Activated naive CD4-positive, alpha-beta T cell treated with anti-CD3 and anti-CD28 coated beads, Interleukin-2, amount 50 U/mL, for 72 hours (primary cell): Measurements from ENCODE around the gene ADAMTSL1. TPM values are rescaled to one million over a fixed set of nuclear protein-coding genes. Genes with fewer than 3 reads are reported as not detected.

Experiments used
- ATAC-seq, 2 donors: fragments of 150-1000 bp; cut with Tn5 transposase; 2 replicates each; pipeline ENCODE4 v1.10.0; 2021; ENCODE audit warnings: mild to moderate bottlenecking in 2 of 2, moderate library complexity in 2 of 2
- DNase-seq, 2 donors: peaks; one replicate each; pipeline ENCODE4 v3.0.0; 2021 to 2022; ENCODE audit warnings: low spot score in 2 of 2
- H3K27ac Mint-ChIP-seq, 2 donors: one replicate each; pipeline ENCODE4 v1.8.0; 2022; ENCODE audit warnings: mild to moderate bottlenecking in 2 of 2, mixed read lengths in 2 of 2
- H3K36me3 Mint-ChIP-seq, 2 donors: one replicate each; pipeline ENCODE4 v1.8.0; 2022; ENCODE audit warnings: mixed read lengths in 2 of 2
- H3K9me3 Mint-ChIP-seq, 2 donors: one replicate each; pipeline ENCODE4 v1.8.0; 2022; ENCODE audit warnings: mixed read lengths in 2 of 2
- total RNA-seq, 2 donors: library from RNA; stranded (reverse); gene quantifications; one replicate each; pipeline ENCODE4 v1.2.3, GENCODE V29; 2022

ADAMTSL1 gene
- total RNA-seq, 2 donors from 2014 or later, result not detected

DNA sequence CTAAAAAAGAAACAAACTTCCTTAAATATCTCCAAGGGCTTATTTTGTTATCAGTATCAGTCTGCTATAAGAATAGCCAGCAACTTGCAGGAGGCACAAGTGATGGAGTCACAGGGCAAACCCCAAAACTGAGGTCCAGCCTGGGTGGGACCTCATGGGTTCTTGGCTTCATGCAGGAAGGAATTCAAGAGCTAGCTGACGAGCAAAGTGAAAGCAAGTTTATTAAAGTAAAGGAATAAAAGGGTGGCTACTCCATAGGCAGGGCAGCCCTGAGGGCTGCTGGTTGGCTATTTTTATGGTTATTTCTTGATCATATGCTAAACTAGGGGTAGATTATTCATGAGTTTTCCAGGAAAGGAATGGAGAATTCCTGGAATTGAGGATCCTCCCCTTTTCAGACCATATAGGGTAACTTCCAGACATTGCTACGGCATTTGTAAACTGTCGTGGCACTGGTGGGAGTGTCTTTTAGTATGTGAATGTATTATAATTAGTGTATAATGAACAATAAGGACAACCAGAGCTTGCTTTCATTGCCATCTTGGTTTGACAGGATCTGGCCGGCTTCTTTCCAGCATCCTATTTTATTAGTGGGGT is 231.9 kb downstream of the ADAMTSL1 start:
- no peak overlapping the region for H3K27ac Mint-ChIP-seq
- no peaks in the 10 kb centered on the region for H3K36me3 Mint-ChIP-seq
- H3K9me3 Mint-ChIP-seq, result peaks cover 4 to 5% of the 10 kb centered on the region in 2 donors

DNA sequence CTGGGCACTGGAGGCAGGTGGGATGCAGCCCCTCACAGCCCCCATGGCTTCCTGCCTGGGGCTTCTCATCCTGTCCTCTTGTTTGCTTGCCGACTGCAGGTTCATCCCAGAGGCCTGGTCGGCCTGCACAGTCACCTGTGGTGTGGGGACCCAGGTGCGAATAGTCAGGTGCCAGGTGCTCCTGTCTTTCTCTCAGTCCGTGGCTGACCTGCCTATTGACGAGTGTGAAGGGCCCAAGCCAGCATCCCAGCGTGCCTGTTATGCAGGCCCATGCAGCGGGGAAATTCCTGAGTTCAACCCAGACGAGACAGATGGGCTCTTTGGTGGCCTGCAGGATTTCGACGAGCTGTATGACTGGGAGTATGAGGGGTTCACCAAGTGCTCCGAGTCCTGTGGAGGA is 232.7 kb downstream of the ADAMTSL1 start:
- H3K36me3 Mint-ChIP-seq, result no peaks in the 10 kb centered on the region
- ATAC-seq, result no peak
- no peak overlapping the region for H3K27ac Mint-ChIP-seq
- H3K9me3 Mint-ChIP-seq, result peaks cover 3 to 4% of the 10 kb centered on the region in 2 donors
- DNase-seq, result no peak

More for the DNA sequence above, 231.9 kb downstream of the ADAMTSL1 start:
- DNase-seq (no peak), ATAC-seq (no peak)

DNA sequence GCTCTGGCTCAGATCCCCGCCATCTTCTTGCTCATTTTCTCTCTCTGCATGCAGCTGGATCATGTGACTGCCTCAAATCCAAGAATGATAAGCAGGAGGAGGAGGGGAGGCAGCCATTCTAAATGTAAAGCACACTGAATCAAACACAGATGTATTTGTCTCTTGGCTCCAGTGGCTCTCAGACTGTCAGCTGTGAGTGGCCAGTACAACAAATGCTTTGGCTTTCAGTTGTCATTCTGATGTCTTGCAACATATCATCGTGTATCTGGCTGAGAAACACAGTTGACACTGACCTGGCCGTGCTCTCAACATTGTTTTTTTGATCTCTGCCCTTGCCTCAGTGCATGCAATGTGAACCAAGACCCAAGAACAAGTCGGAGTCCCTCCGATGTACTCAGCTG is 233.1 kb downstream of the ADAMTSL1 start:
- Mint-ChIP-seq H3K9me3 (no peaks in the 10 kb centered on the region), H3K27ac (no peak overlapping the region), H3K36me3 (no peaks in the 10 kb centered on the region)
- ATAC-seq (no peak), DNase-seq (no peak)

DNA sequence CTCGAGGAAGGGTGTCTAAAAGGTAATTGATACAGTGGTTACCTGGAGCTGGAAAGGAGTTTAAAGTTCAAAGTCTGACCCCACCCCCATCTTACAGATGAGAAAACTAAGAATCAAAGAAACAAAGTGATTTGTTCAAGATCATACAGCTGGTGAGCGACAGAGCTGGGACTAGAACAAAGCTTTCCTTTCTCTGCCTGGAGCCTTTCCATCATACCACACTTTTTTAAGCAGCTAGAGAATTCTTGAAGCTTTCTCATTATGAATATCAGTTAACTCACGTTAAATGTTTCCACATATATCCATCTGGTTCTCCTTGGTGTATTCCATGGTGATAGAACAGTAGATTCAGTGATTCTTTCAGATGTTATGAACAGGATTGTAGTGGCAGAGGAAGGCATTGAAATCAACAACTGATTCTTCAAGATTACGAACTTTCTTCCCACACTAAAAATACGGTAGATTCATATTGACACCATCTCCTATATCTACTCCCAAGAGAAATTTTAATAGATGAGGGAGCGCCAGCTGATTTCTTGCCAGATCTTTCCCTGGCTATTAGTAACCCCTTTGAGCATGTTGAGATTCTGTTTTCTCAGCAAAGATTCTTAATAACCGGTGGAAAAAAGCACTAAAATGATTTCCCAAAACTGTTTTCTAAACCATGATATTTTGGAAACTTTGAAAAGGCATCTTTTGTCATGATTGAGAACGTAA is 233.7 kb downstream of the ADAMTSL1 start:
- Mint-ChIP-seq H3K9me3 (no peaks in the 10 kb centered on the region), H3K27ac (no peak overlapping the region), H3K36me3 (no peaks in the 10 kb centered on the region)
- DNase-seq (no peak), ATAC-seq (no peak)

DNA sequence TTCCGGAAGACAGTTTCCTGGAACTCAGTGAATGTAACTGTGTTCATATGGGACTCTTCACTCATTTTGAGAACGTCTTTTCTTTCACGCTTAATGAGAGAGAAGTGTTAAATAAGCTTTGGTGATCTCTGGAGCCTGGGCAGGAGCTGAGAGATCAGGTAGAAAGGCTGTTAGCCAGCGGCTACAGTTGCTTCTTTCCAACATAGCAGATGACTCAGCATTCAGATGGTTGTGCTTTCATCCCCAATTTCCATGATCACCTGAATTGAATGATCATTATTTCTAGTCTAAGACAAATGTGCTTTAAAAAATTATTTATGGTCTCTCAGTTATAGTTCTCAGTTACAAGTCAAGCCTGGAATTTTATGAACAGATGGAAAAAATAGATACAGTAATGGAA is 234.5 kb downstream of the ADAMTSL1 start:
- no peaks in the 10 kb centered on the region for H3K9me3 Mint-ChIP-seq
- no peak for DNase-seq
- H3K36me3 Mint-ChIP-seq, result no peaks in the 10 kb centered on the region
- ATAC-seq, result no peak
- no peak overlapping the region for H3K27ac Mint-ChIP-seq

DNA sequence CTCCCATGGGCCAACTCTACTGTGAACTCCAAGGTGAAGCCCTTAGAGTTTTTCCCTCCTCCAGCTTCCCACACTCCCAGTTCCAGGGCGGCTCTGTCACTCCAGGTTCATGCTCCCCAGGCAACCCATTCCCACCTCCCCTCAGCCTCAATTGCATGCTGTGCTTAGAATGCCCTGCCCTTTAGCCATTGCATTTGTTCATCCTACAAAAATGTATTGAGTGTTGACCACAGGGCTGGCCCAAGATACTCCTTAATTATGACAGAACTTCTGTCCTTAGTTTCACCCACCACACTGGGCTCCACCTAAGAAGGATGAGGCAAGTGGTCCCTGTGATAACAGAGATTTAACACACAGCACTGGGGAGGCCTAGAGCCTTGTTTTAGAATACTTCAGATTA is 236.1 kb downstream of the ADAMTSL1 start:
- Mint-ChIP-seq H3K36me3 (no peaks in the 10 kb centered on the region), H3K9me3 (no peaks in the 10 kb centered on the region), H3K27ac (no peak overlapping the region)
- DNase-seq (no peak), ATAC-seq (no peak)

DNA sequence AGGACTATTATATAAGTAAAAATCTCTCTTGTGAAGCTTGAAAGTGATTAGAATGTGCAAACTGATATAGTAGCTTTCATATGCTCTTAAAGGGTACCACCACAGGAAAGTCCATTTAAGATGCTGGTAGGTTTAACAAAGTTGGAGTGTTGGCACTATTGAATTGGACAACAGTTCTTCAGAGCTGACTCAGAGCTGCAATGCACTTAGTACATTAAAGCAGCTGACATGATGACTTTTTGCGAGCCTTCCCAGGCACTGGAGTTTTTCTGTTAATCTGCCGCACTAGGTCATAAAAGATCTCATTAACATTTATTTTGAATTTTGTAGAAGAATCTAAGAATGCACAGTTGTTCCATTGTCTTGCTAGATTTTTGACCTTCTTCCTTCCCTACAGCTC is 243.8 kb downstream of the ADAMTSL1 start:
- Mint-ChIP-seq H3K27ac (no peak overlapping the region), H3K36me3 (no peaks in the 10 kb centered on the region), H3K9me3 (no peaks in the 10 kb centered on the region)
- DNase-seq, result no peak
- no peak for ATAC-seq

DNA sequence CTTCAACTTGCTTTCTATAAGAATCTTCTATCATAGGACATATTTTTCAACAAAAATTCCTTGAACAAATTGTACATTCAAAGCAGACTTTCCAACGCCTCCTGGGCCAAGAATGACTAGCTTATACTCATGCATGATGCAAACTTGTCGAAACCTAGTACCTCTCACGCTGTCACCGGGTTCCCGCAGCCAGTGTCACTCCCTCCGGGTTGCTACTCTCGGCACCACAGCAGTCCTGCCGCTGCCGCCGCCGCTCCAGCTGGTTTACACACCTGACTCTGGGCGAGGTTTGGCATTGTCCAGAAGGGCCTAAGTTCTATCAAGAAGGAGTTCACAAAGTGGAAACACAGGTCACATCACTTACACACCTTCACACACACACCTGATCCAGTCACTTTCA is 244.4 kb downstream of the ADAMTSL1 start:
- Mint-ChIP-seq H3K27ac (no peak overlapping the region), H3K36me3 (no peaks in the 10 kb centered on the region), H3K9me3 (no peaks in the 10 kb centered on the region)
- no peak for DNase-seq
- no peak for ATAC-seq

DNA sequence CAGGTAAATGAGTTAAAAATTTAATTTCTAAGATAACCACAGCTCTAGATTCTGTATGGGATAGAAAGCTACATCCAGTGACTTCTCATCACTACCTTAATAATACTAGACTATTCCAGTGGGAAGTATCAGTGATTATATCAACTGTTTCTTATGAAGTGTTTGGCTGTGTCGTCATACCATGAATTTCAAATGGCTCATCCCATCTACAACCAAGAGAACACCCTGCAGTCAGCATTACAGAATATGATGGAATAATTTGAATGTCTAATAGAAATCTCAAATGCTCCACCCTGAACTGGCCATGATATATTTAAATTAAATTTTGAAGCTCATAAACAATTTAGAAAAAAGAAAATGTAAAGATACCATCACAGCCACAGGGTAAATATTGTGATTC is 245.0 kb downstream of the ADAMTSL1 start:
- H3K36me3 Mint-ChIP-seq, result no peaks in the 10 kb centered on the region
- no peak for ATAC-seq
- H3K27ac Mint-ChIP-seq, result no peak overlapping the region
- DNase-seq, result no peak
- no peaks in the 10 kb centered on the region for H3K9me3 Mint-ChIP-seq

DNA sequence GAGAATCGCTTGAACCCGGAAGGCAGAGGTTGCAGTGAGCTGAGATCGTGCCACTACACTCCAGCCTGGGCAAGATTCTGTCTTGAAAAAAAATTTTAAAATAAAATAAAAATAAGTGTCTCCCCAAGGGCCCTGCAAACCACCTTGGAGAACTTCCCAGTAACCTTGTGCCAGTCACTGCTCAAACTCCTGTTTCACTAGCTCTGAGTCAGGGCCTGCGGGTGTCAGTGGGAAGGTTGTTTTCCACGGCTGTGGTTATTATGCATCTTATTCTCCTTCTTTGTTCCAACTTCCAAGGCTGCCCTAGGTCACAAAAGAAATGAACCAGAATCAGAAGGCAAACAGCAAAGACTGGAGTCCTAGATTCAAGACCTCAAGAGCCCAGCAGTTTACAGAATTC is 246.7 kb downstream of the ADAMTSL1 start:
- Mint-ChIP-seq H3K36me3 (no peaks in the 10 kb centered on the region), H3K27ac (no peak overlapping the region), H3K9me3 (no peaks in the 10 kb centered on the region)
- DNase-seq (no peak), ATAC-seq (no peak)

DNA sequence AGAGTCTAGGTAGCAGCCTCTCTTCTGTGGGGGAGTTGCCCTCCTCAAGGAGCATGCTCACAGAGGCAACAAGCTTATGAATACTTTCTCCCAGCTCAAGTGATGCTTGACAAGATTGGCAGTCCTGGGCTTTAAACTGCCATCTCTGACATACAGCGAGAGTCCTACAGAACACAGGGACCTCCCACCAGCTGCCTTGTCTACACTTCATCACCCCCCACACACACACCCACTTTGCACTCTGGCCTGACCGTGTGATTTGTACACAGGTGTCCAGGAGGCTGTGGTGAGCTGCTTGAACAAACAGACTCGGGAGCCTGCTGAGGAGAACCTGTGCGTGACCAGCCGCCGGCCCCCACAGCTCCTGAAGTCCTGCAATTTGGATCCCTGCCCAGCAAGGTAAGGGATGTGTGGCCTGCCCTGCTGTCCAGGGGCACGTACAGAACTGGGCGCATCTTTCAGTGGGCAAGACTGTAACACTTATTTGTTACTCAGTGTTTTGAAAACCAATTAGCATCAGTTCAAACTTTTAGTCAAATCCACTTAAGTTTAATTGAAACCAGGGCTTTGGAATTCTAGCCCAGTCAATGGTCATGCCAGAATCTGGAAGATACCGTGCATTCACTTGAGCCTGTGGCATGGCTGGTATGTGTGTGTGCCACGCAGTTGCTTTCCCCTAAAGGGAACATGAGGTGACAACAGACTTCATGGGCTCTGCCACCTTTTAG is 247.5 kb downstream of the ADAMTSL1 start:
- H3K36me3 Mint-ChIP-seq, result no peaks in the 10 kb centered on the region
- H3K9me3 Mint-ChIP-seq, result no peaks in the 10 kb centered on the region
- DNase-seq, result no peak
- H3K27ac Mint-ChIP-seq, result no peak overlapping the region
- no peak for ATAC-seq

DNA sequence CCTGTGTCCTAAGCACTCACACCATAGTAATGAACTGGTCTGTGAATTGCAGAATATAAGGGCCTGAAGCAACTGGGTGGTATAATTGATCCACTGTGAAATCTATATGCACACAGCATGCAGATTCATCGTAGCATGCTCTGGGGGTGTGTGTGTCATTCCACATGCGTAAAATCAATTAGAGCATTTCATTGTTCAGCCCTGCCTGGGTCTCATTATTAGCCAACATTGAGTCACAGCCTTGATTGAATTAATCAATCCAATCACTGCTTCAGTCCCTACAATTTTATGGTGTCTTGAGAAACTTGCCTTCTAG is 248.0 kb downstream of the ADAMTSL1 start:
- no peak for ATAC-seq
- DNase-seq, result no peak
- H3K27ac Mint-ChIP-seq, result no peak overlapping the region
- H3K9me3 Mint-ChIP-seq, result no peaks in the 10 kb centered on the region
- no peaks in the 10 kb centered on the region for H3K36me3 Mint-ChIP-seq

DNA sequence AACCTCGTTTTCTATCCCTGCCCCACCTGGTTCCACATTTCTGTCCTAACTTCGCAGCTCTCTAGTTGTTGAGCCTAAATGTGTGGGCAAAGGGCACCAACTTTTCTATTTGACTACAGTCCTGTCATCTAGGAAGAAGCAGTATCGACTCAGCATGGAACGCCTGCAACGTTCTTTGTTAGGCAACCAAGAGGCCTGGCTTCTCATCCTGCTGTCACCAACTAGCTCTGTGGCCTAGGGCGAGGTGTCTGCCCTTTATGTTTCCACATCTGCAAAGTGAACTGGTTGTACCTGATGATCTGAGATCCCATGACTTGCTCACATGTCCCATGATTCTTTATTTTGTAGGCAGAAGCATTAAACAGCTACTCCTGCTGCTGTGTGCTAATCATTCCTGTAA is 248.9 kb downstream of the ADAMTSL1 start:
- ATAC-seq, result no peak
- DNase-seq, result no peak
- Mint-ChIP-seq H3K27ac (no peak overlapping the region), H3K9me3 (no peaks in the 10 kb centered on the region), H3K36me3 (no peaks in the 10 kb centered on the region)

DNA sequence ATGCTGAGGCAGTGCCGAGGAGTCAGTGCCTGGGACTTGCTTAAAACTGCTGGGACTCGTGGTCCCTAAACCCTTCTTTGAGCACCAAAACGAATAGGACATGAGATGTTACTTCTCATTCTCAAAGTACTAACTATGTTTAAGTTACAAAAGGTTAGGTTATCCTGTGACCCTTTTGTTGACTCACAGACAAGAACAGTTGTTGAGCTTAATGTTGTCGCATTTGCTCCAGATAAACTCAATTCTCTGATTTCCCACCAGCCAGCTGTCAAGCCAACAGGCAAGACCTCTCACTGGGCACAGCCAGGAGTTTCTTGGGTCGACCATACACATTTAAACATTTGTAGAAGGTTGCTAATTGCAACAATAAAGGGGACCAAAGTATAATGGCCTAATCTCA is 249.4 kb downstream of the ADAMTSL1 start:
- no peak overlapping the region for H3K27ac Mint-ChIP-seq
- no peaks in the 10 kb centered on the region for H3K36me3 Mint-ChIP-seq
- ATAC-seq (no peak), DNase-seq (no peak)
- peaks cover 0 to 2% of the 10 kb centered on the region in 2 donors for H3K9me3 Mint-ChIP-seq

DNA sequence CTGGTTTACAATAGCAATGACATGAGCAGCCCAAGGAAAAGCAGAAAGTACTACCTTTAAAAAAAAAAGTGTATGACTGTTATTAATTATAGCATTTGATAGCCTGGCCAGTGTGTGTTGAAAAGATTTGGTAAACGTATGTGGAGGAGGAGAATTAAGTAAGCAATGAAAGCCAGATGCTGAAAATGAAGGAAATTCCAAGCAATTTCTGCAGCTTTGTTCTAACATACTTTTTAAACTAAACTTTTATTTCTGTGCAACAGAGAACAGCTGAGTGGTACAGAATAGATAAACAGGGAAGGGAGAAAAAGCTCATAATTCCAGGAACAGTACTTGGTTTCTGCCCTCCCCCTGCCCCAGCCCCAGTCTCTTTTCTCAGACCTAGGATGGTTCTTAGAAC is 252.6 kb downstream of the ADAMTSL1 start:
- H3K9me3 Mint-ChIP-seq, result peaks cover 0 to 5% of the 10 kb centered on the region in 2 donors
- no peak for ATAC-seq
- H3K36me3 Mint-ChIP-seq, result no peaks in the 10 kb centered on the region
- H3K27ac Mint-ChIP-seq, result no peak overlapping the region
- DNase-seq, result no peak

DNA sequence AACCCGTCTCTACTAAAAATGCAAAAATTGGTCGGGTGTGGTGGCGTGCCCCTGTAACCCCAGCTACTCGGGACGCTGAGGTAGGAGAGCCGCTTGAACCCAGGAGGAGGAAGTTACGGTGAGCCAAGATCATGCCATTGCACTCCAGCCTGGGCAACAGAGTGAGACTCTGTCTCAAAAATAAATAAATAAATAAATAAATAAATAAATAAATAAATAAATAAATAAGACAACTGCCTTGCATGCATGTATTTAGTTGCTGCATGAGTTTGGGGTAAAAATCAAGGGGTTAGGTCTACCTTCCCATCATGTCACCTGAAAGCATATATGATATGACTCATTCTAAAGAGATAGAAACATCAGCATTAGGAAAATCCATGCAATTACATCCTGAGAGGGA is 254.0 kb downstream of the ADAMTSL1 start:
- ATAC-seq (no peak), DNase-seq (no peak)
- no peaks in the 10 kb centered on the region for H3K36me3 Mint-ChIP-seq
- peaks cover 0 to 5% of the 10 kb centered on the region in 2 donors for H3K9me3 Mint-ChIP-seq
- no peak overlapping the region for H3K27ac Mint-ChIP-seq

DNA sequence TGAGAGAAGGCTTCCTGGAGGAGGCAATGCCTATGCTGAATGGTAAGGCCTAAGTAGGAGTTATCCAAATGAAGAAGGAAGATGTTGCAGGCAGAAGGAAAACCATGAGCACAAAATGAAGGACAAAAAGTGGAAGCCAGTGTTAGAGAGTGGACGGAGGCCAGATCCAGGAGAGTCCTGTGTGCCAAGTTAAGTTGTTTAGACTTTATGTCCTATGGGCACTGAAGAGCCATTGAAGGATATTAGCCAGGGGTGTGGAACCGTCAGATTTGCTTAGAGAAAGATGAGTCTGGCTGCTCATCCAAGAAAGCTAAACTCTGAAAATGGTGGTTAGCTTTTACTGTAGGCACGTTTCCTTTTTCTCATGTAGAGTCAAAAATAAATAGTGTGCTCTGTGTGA is 254.7 kb downstream of the ADAMTSL1 start:
- DNase-seq (no peak), ATAC-seq (no peak)
- Mint-ChIP-seq H3K27ac (no peak overlapping the region), H3K9me3 (peaks cover 0 to 5% of the 10 kb centered on the region in 2 donors), H3K36me3 (no peaks in the 10 kb centered on the region)

DNA sequence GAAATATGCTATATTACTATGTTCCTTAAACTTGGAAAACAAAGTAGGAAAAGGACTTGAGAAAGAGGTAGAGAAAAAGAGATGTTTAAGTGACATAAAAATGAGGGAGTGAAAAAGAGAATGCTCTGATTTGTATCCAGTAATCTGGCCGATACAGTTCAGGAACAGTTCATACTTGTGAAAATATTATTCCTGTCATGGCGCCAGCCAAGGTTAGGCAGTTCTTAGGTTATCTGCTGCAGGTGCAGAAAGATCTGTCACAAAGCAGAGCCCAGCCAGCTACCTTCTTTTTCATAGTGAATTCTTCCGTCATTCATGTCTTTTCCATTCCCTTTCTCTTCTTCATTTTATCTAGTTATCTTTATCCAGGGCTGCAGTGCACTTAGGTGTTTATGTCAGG is 256.3 kb downstream of the ADAMTSL1 start:
- ATAC-seq (no peak), DNase-seq (no peak)
- Mint-ChIP-seq H3K36me3 (no peaks in the 10 kb centered on the region), H3K27ac (no peak overlapping the region), H3K9me3 (peaks cover 0 to 5% of the 10 kb centered on the region in 2 donors)
